ENCODE measurements around the gene DISC1. TPM values are rescaled to one million over a fixed set of nuclear protein-coding genes. Genes with fewer than 3 reads are reported as not detected.
"Not testable (repeated sequence)": the region's sequence is repeated elsewhere in the genome, so short reads cannot be mapped to it uniquely, and the experiment has no call there.

The DISC1 gene
- total RNA-seq, 1 donor from 2014 or later: 12.3 TPM

DNA sequence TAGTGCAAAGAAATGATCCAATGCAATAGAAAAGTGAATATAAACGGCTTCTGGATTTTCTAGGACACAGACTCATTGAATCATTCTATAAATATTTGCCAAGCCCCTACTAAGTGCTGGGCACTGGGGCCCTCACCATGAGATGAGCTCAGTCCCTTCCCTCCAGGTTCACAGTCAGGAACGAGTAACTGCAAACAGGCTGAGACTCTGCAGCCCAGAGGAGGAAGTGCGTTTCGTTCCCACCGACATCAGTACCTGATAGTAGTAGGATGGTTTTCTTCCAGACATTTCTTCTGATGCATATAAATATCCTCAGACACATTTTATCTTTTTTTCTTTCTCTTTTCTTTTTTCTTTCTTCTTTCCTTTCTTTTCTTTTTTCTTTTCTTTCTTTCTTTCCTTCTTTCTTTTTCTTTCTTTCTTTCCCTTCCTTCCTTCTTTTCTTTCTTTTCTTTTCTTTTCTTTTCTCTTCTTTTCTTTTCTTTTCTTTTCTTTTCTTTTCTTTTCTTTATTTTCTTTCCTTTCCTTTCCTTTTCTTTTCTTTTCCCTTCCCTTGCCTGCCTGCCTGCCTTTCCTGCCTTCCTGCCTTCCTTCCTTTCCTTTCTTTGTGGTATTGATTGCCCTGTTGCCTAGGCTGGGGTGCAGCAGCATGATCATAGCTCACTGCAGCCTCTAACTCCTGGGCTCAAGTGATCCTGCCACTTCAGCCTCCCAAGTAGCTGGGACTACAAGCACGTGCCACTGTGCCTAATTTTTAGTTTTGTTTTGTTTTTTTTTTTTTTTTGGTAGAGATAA, 135.4 kb downstream of the DISC1 start:
- no peaks in the 10 kb centered on the region for H3K9me3 ChIP-seq
- DNase-seq (ENCODE audit: extremely low spot score in 2 of 2): no peak
- no peak overlapping the region for H3K4me3 ChIP-seq
- no peaks in the 10 kb centered on the region for H3K36me3 ChIP-seq
- intact Hi-C loops (cut with DNase I): no loop called here
- no peak for TF ChIP-seq POLR2AphosphoS5 (IDR thresholded peaks at IDR 0.05; ENCODE audit: insufficient read depth in 1 of 2, low read depth in 1 of 2)
- TF ChIP-seq POLR2A (IDR thresholded peaks at IDR 0.05): no peak
- TF ChIP-seq, protein P1, sequence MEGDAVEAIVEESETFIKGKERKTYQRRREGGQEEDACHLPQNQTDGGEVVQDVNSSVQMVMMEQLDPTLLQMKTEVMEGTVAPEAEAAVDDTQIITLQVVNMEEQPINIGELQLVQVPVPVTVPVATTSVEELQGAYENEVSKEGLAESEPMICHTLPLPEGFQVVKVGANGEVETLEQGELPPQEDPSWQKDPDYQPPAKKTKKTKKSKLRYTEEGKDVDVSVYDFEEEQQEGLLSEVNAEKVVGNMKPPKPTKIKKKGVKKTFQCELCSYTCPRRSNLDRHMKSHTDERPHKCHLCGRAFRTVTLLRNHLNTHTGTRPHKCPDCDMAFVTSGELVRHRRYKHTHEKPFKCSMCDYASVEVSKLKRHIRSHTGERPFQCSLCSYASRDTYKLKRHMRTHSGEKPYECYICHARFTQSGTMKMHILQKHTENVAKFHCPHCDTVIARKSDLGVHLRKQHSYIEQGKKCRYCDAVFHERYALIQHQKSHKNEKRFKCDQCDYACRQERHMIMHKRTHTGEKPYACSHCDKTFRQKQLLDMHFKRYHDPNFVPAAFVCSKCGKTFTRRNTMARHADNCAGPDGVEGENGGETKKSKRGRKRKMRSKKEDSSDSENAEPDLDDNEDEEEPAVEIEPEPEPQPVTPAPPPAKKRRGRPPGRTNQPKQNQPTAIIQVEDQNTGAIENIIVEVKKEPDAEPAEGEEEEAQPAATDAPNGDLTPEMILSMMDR (IDR thresholded peaks at IDR 0.05): no peak
- H3K27me3 ChIP-seq: no peaks in the 10 kb centered on the region
- no peak overlapping the region for H3K27ac ChIP-seq
- peaks cover 10% of the 10 kb centered on the region for H3K4me1 ChIP-seq

DNA sequence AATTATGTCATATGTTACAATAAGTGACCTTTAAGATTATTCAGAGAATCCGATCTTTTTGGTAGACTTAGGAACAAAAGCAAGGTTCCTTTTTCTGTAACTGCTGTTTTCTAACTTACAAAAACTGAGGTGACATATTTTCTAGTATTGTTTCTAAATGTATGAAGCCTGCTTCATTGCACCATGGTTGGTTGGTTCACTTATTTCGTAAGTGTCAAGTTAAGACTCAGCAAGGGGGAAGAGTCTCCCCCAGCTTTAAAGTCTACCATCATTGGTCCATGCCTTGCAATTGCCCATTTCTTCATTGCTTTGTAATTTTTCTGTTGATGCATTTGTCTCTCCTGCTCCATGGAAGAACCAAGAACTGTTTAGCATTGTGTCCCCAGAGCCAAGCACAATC, 136.9 kb downstream of the DISC1 start:
- intact Hi-C loops (cut with DNase I): no loop called here
- no peak for DNase-seq (ENCODE audit: extremely low spot score in 2 of 2)
- no peaks in the 10 kb centered on the region for H3K27me3 ChIP-seq
- no peak overlapping the region for H3K27ac ChIP-seq
- no peak overlapping the region for H3K4me3 ChIP-seq
- H3K9me3 ChIP-seq: no peaks in the 10 kb centered on the region
- H3K36me3 ChIP-seq: no peaks in the 10 kb centered on the region
- H3K4me1 ChIP-seq: no peaks in the 10 kb centered on the region
- TF ChIP-seq, protein P1 (IDR thresholded peaks at IDR 0.05): no peak
- TF ChIP-seq POLR2A (IDR thresholded peaks at IDR 0.05) (no peak), POLR2AphosphoS5 (IDR thresholded peaks at IDR 0.05; ENCODE audit: insufficient read depth in 1 of 2, low read depth in 1 of 2) (no peak)

DNA sequence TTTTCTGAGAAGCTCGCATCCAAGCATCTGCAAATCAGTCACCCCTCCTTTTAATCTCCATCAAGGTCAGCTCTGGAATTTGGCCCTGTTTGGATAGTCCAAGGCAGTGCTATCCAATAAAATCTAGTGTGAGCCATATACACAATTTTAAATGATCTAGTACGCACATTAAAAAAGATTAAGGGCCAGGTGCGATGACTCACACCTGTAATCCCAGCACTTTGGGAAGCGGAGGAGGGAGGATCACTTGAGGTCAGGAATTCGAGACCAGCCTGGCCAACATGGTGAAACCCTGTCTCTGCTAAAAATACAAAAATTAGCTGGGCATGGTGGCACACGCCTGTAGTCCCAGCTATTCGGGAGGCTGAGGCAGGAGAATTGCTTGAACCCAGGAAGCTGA, 139.2 kb downstream of the DISC1 start:
- H3K4me1 ChIP-seq; H3K36me3 ChIP-seq; H3K27me3 ChIP-seq; intact Hi-C loops (cut with DNase I); H3K4me3 ChIP-seq; DNase-seq (ENCODE audit: extremely low spot score in 2 of 2); H3K27ac ChIP-seq; H3K9me3 ChIP-seq: not testable (repeated sequence)

DNA sequence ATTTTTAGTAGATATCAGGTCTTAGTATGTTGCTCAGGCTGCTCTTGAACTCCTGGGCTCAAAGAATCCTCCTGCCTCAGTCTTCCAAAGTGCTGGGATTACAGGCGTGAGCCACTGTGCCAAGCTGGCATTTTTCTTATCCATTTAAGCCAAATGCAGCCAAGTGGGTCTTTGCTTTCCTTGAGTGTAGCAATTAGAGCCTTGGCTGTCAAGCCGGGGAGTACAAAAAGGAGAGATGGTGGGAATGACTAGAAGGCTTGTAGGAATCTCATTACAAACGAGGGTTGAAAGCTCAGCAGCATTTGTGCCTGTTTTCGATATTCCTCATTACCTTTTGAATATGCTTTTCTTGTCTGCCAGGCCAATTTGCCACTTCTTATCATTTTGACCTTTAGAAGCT, 140.9 kb downstream of the DISC1 start:
- Histone ChIP-seq H3K27ac (no peak overlapping the region), H3K9me3 (no peaks in the 10 kb centered on the region), H3K4me3 (no peak overlapping the region), H3K4me1 (no peaks in the 10 kb centered on the region), H3K27me3 (no peaks in the 10 kb centered on the region), H3K36me3 (no peaks in the 10 kb centered on the region)
- intact Hi-C loops (cut with DNase I): no loop called here
- TF ChIP-seq POLR2A (IDR thresholded peaks at IDR 0.05): no peak
- no peak for TF ChIP-seq POLR2AphosphoS5 (IDR thresholded peaks at IDR 0.05; ENCODE audit: insufficient read depth in 1 of 2, low read depth in 1 of 2)
- TF ChIP-seq, protein P1 (IDR thresholded peaks at IDR 0.05): no peak
- no peak for DNase-seq (ENCODE audit: extremely low spot score in 2 of 2)

DNA sequence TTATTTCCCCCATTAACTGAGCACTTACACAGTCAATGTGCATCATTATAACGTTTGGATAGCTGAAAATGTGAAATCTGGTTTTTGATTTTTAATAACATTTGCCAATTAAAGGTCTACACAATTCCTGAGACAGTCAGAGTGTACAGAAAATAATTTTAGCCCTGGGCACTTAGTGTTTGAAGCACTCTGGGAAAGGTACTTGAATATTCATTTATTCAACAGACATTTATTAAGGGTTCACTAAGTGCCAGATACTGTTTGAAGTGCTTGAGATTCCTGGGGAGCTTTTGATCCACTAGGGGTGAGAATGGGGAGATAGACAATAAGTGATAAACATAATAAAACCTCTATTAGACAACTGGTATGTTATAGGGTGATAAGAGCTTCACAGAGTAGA, 141.8 kb downstream of the DISC1 start:
- H3K4me3 ChIP-seq: no peak overlapping the region
- H3K27me3 ChIP-seq: no peaks in the 10 kb centered on the region
- intact Hi-C loops (cut with DNase I): no loop called here
- no peaks in the 10 kb centered on the region for H3K4me1 ChIP-seq
- H3K9me3 ChIP-seq: no peaks in the 10 kb centered on the region
- TF ChIP-seq, protein P1 (IDR thresholded peaks at IDR 0.05): no peak
- TF ChIP-seq POLR2AphosphoS5 (IDR thresholded peaks at IDR 0.05; ENCODE audit: insufficient read depth in 1 of 2, low read depth in 1 of 2) (no peak), POLR2A (IDR thresholded peaks at IDR 0.05) (no peak)
- no peak overlapping the region for H3K27ac ChIP-seq
- no peak for DNase-seq (ENCODE audit: extremely low spot score in 2 of 2)
- H3K36me3 ChIP-seq: no peaks in the 10 kb centered on the region

All from vagina (tissue), 2 donors.